Measurements from ENCODE around the gene CDK6.

GRCh38 chr7:92623544-92623943 lies 212.8 kb downstream of the CDK6 start:
- no peak for TF ChIP-seq CTCF (IDR thresholded peaks at IDR 0.05)
- no peak for TF ChIP-seq POLR2A (IDR thresholded peaks at IDR 0.05)

Data from right lobe of liver (tissue), 4 donors.